ENCODE results near the gene LMO7.
A peak's percentile ranks its signal among the peaks of the same experiment; 100 is the strongest.
"Not testable (repeated sequence)": the region's sequence is repeated elsewhere in the genome, so short reads cannot be mapped to it uniquely, and the experiment has no call there.

The LMO7 gene

GRCh38 chr13:75694722-75695121 is 58.6 kb downstream of the LMO7 start:
- H3K27ac ChIP-seq, result no peak overlapping the region
- TF ChIP-seq CTCF (conservative IDR thresholded peaks at IDR 0.05), result no peak

DNA sequence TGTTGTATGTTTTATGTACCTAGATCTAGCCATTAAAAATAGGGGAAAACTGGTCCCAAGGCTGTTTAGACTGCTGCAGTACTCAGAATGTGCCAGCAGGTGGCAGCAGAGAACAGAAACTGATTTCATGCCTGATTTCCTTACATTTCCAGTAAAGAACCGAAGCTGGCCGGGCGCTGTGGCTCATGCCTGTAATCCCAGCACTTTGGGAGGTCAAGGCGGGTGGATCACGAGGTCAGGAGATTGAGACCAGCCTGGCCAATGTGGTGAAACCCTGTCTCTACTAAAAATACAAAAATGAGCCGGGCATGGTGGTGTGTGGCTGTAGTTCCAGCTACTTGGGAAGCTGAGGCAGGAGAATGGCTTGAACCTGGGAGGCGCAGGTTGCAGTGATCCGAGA is 59.8 kb downstream of the LMO7 start:
- not testable (repeated sequence) for H3K27ac ChIP-seq
- peak; percentile 90 for TF ChIP-seq CTCF (conservative IDR thresholded peaks at IDR 0.05)

GRCh38 chr13:75699062-75699461 is 62.9 kb downstream of the LMO7 start:
- H3K27ac ChIP-seq, result no peak overlapping the region
- TF ChIP-seq CTCF (conservative IDR thresholded peaks at IDR 0.05), result no peak

DNA sequence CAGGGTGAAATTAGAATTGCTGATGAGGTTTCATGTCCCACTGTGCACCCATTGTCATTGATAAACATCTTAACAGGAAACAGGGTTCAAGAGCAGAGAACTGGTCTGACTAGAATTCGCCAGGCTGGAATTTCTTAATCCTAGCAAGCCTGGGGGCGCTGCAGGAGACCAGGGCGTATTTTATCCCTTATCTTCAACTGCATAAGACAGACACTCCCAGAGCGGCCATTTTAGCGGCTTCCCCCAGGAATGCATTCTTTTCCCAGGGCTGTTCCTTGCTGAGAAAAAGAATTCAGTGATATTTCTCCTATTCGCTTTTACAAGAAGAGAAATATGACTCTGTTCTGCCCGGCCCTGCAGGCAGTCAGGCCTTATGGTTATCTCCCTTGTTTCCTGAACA is 63.6 kb downstream of the LMO7 start:
- H3K27ac ChIP-seq, result not testable (repeated sequence)

- H3K27ac ChIP-seq, result no peak overlapping the region
- TF ChIP-seq CTCF (conservative IDR thresholded peaks at IDR 0.05), result no peak
Observed at GRCh38 chr13:75700552-75700951, 64.4 kb downstream of the LMO7 start.

DNA sequence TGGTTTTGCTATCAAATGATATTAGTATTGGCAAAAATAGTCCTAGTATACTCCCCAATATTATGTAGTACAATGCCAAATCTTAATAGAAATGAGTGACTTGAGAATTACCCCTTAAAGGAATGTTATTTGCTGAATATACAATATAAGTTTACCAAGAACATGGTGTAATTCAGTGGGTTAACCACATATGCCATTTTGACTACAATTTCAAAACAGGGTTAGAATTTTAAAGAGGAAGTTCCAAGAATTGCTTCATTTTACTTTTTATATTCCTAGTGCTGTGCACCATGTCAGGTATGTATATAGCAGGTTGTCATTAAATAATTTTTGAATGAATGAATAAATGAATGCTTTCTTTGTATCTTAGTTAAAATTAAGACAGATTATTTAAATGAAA is 66.3 kb downstream of the LMO7 start:
- TF ChIP-seq CTCF (conservative IDR thresholded peaks at IDR 0.05), result no peak
- no peak overlapping the region for H3K27ac ChIP-seq

- H3K27ac ChIP-seq, result peak overlapping the region; percentile 96
- TF ChIP-seq CTCF (conservative IDR thresholded peaks at IDR 0.05), result no peak
Observed at GRCh38 chr13:75703769-75704168, 67.6 kb downstream of the LMO7 start.

DNA sequence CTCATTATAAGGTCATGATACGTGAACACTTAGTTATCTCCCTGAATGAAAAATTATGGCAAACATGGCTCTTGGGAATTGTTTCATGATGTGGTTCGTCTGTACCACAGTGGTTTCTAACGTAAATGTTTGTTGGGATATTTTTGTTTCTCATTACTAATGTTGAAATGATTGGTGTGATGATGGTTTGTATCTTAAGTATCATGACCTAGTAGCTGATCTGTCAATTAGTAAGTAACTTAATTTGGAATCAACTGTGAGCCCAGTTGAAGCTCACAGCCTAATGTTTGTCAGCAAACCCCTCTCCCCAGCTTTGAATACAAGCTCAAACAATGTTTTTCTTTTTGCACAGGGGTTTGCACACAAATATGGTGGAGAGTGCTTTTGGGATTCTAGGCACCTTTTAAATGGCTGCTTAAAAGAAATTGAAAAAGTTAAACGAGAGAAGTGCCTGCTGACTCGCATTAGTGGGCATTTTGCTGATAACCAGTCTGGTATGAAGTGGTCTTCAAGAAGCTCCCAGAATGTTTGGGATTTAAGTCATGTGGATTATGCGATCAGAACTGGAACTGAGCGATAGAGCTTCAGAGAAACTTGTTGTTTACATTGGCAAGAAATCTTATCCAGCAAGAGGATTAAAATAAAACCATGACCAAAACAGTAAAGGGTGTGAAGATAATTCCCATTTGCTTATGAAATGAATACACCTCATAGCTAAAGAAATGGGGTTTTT is 68.2 kb downstream of the LMO7 start:
- H3K27ac ChIP-seq, result peak overlapping the region; percentile 96

More for the DNA sequence above, 68.2 kb downstream of the LMO7 start:
- no peak for TF ChIP-seq CTCF (conservative IDR thresholded peaks at IDR 0.05)
